ENCODE measurements around the gene LRMDA. TPM values are rescaled to one million over a fixed set of nuclear protein-coding genes. Genes with fewer than 3 reads are reported as not detected.

Gene LRMDA
- total RNA-seq, 4 donors from 2014 or later, result 1.4 to 23.1 (median 3.6) TPM

- H3K9me3 ChIP-seq, result no peaks in the 10 kb centered on the region
- H3K4me1 ChIP-seq, result no peaks in the 10 kb centered on the region
- no peak overlapping the region for H3K27ac ChIP-seq
- H3K4me3 ChIP-seq, result no peak overlapping the region
- H3K27me3 ChIP-seq, result no peaks in the 10 kb centered on the region
- no peak for DNase-seq
- no peaks in the 10 kb centered on the region for H3K36me3 ChIP-seq
- TF ChIP-seq POLR2A (IDR thresholded peaks at IDR 0.05), result no peak
Measured at GRCh38 chr10:75547391-75548298, 116.2 kb downstream of the LRMDA start.

GRCh38 chr10:75548356-75548755 is 116.9 kb downstream of the LRMDA start:
- DNase-seq, result no peak
- no peak overlapping the region for H3K27ac ChIP-seq
- H3K27me3 ChIP-seq, result no peaks in the 10 kb centered on the region
- H3K4me1 ChIP-seq, result no peaks in the 10 kb centered on the region
- H3K4me3 ChIP-seq, result no peak overlapping the region
- no peak for TF ChIP-seq POLR2A (IDR thresholded peaks at IDR 0.05)
- TF ChIP-seq, protein P1, sequence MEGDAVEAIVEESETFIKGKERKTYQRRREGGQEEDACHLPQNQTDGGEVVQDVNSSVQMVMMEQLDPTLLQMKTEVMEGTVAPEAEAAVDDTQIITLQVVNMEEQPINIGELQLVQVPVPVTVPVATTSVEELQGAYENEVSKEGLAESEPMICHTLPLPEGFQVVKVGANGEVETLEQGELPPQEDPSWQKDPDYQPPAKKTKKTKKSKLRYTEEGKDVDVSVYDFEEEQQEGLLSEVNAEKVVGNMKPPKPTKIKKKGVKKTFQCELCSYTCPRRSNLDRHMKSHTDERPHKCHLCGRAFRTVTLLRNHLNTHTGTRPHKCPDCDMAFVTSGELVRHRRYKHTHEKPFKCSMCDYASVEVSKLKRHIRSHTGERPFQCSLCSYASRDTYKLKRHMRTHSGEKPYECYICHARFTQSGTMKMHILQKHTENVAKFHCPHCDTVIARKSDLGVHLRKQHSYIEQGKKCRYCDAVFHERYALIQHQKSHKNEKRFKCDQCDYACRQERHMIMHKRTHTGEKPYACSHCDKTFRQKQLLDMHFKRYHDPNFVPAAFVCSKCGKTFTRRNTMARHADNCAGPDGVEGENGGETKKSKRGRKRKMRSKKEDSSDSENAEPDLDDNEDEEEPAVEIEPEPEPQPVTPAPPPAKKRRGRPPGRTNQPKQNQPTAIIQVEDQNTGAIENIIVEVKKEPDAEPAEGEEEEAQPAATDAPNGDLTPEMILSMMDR (IDR thresholded peaks at IDR 0.05), result no peak
- H3K9me3 ChIP-seq, result no peaks in the 10 kb centered on the region
- H3K36me3 ChIP-seq, result no peaks in the 10 kb centered on the region

DNA sequence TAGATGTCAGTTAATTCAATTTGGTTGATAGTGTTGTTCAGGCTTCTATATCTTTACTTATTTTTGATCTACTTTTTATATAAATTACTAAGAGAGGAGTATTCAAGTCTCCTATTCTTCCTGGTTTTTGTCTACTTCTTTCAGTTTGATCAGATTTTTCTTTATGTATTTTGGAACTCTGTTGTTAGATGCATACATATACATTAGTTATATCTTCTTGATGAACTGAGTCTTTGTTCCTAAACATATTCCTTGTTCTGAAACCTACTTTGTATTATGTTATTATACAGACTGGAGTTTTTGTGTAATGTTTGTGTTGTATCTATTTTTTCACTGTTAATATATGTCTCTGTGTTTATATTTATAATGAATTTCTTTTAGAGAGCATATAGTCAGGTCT is 118.8 kb downstream of the LRMDA start:
- Histone ChIP-seq H3K9me3 (no peaks in the 10 kb centered on the region), H3K4me1 (no peaks in the 10 kb centered on the region), H3K27ac (no peak overlapping the region), H3K4me3 (no peak overlapping the region), H3K27me3 (no peaks in the 10 kb centered on the region), H3K36me3 (no peaks in the 10 kb centered on the region)
- DNase-seq, result no peak
- TF ChIP-seq, protein P1 (IDR thresholded peaks at IDR 0.05), result no peak
- TF ChIP-seq POLR2A (IDR thresholded peaks at IDR 0.05), result no peak

DNA sequence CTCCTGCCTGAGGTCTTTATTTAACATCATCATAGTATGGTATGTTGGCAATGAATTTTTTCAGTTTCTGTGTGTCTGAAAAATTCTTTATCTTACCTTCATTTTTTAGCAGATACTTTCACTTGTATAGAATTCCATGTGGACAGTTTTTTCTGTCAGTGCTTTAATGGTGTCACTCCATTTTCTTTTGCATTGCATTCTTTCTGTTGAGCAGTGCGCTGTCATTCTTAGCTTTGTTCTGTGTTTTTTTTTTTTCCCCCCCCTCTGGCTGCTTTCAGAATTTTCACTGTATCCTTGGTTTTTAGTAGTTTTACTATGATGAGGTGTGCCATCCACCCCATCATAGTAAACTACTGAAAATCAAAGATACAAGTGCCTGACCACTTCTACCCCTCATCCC is 120.7 kb downstream of the LRMDA start:
- Histone ChIP-seq H3K4me3 (no peak overlapping the region), H3K27ac (no peak overlapping the region), H3K9me3 (no peaks in the 10 kb centered on the region), H3K27me3 (no peaks in the 10 kb centered on the region), H3K4me1 (no peaks in the 10 kb centered on the region), H3K36me3 (no peaks in the 10 kb centered on the region)
- no peak for DNase-seq
- TF ChIP-seq POLR2A (IDR thresholded peaks at IDR 0.05), result no peak
- TF ChIP-seq, protein P1 (IDR thresholded peaks at IDR 0.05), result no peak

DNA sequence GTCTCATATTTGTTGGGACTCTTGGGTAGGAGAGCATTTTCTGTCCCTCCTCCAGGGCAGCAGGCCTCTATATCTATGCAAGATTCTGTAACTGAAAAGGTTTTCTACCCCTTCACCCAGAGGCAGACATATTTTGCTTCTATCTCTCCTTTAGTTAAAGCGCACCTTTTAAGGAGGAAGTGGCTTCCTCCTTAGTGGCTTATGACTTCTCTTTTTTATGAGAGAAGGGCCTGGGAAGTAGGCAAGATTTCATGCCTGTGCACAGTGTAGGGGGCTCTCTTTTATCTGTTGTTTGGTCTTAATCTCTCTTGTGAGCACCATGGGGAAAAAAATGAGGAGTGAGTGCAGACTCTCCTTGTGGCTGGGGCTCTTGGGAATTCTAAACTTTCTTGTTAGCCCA is 122.1 kb downstream of the LRMDA start:
- Histone ChIP-seq H3K27me3 (no peaks in the 10 kb centered on the region), H3K27ac (no peak overlapping the region), H3K9me3 (no peaks in the 10 kb centered on the region), H3K36me3 (no peaks in the 10 kb centered on the region), H3K4me1 (no peaks in the 10 kb centered on the region), H3K4me3 (no peak overlapping the region)
- TF ChIP-seq, protein P1 (IDR thresholded peaks at IDR 0.05), result no peak
- no peak for TF ChIP-seq POLR2A (IDR thresholded peaks at IDR 0.05)
- no peak for DNase-seq

- no peak for TF ChIP-seq POLR2A (IDR thresholded peaks at IDR 0.05)
- TF ChIP-seq, protein P1 (IDR thresholded peaks at IDR 0.05), result no peak
- Histone ChIP-seq H3K27ac (no peak overlapping the region), H3K27me3 (no peaks in the 10 kb centered on the region), H3K4me3 (no peak overlapping the region), H3K4me1 (no peaks in the 10 kb centered on the region), H3K9me3 (no peaks in the 10 kb centered on the region), H3K36me3 (no peaks in the 10 kb centered on the region)
- DNase-seq, result no peak
Measured at GRCh38 chr10:75555323-75555722, 123.9 kb downstream of the LRMDA start.
